Right lobe of liver (tissue), 4 donors: Measurements from ENCODE around the gene KLK11.

ENCODE experiments used
- POLR2A ChIP-seq: fragments of 450-650 bp; IDR thresholded peaks from one replicate; pipeline ENCODE4 v1.6.1; 2017; ENCODE audit warnings: antibody characterized with exemption, mild to moderate bottlenecking
- TF ChIP-seq, protein P1 (sequence below), 4 donors: fragments of 200-600 bp in 3 of 4; fragments of 450-650 bp in 1 of 4; IDR thresholded peaks; one replicate each; pipeline versions ENCODE4 v1.5.1 to v1.8.0; 2016 to 2022; ENCODE audit warnings: antibody characterized with exemption in 4 of 4, mild to moderate bottlenecking in 2 of 4
- donor health status: DM: no; HTN: no; CAD: no.
- donor health status: DM: no; HTN: no; CAD: no.
- donor health status: DM: no; HTN: yes; CAD: no.

DNA sequence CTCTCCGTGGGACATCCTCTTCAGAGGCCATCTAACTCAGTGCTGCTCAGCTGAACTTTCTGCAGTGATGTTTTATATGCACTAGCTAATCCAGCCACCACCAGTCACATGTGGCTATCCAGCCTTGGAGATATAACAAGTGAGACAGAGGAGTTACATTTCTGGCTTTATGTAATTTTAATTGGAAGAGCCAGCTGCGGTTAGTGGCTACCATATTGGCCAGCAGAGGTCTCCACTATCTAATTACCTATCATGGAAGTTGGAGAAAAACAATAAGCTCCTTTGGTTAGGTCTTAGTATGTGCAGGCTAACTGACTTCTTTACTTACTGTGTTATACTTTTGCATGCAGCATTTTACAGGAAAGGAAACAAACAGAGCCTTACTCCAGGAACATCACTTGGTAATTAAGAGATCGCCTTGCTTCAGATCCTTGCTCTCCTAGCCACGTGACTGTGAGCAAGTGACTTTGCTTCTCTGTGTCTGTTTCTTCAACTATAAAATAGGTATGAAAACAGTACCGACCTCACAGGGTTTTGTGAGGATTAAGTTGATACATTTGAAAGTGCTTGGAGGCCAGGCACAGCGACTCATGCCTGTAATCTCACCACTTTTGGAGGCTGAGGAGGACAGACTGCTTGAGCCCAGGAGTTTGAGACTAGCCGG lies 5.3 kb downstream of the KLK11 start:
- no peak for TF ChIP-seq POLR2A
- TF ChIP-seq, protein P1, sequence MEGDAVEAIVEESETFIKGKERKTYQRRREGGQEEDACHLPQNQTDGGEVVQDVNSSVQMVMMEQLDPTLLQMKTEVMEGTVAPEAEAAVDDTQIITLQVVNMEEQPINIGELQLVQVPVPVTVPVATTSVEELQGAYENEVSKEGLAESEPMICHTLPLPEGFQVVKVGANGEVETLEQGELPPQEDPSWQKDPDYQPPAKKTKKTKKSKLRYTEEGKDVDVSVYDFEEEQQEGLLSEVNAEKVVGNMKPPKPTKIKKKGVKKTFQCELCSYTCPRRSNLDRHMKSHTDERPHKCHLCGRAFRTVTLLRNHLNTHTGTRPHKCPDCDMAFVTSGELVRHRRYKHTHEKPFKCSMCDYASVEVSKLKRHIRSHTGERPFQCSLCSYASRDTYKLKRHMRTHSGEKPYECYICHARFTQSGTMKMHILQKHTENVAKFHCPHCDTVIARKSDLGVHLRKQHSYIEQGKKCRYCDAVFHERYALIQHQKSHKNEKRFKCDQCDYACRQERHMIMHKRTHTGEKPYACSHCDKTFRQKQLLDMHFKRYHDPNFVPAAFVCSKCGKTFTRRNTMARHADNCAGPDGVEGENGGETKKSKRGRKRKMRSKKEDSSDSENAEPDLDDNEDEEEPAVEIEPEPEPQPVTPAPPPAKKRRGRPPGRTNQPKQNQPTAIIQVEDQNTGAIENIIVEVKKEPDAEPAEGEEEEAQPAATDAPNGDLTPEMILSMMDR (IDR thresholded peaks at IDR 0.05): peak; percentile 49 to 70 (median 66)
